Stimulated activated memory B cell treated with anti-CD40 and anti-IgM and Interleukin-4, amounts not matched to agents 10 μg/mL and 1 μg/mL and 100 μg/mL, for 72 hours (primary cell): ENCODE measurements around the gene TSR1.
"Not testable (repeated sequence)": the region's sequence is repeated elsewhere in the genome, so short reads cannot be mapped to it uniquely, and the experiment has no call there.

Source experiments
- ATAC-seq: fragments of 150-1000 bp; cut with Tn5 transposase; 2 replicates; pipeline ENCODE4 v1.10.0; 2021
- H3K27ac Mint-ChIP-seq: one replicate; pipeline ENCODE4 v1.8.0; 2022; ENCODE audit warnings: mild to moderate bottlenecking, mixed read lengths
- H3K27me3 Mint-ChIP-seq: one replicate; pipeline ENCODE4 v1.8.0; 2022; ENCODE audit warnings: mixed read lengths
- H3K36me3 Mint-ChIP-seq: one replicate; pipeline ENCODE4 v1.8.0; 2022; ENCODE audit warnings: mixed read lengths
- H3K4me1 Mint-ChIP-seq: one replicate; pipeline ENCODE4 v1.8.0; 2022; ENCODE audit warnings: mixed read lengths
- H3K4me3 Mint-ChIP-seq: one replicate; pipeline ENCODE4 v1.8.0; 2022; ENCODE audit warnings: mild to moderate bottlenecking, moderate library complexity, mixed read lengths
- H3K9me3 Mint-ChIP-seq: one replicate; pipeline ENCODE4 v1.8.0; 2022; ENCODE audit warnings: mixed read lengths

The TSR1 gene

GRCh38 chr17:2323629-2324314 is 12.5 kb downstream of the TSR1 start:
- H3K4me1 Mint-ChIP-seq, result peaks cover 7% of the 10 kb centered on the region
- ATAC-seq, result no peak
- H3K4me3 Mint-ChIP-seq, result no peak overlapping the region
- no peak overlapping the region for H3K27ac Mint-ChIP-seq
- H3K36me3 Mint-ChIP-seq, result peaks cover 55% of the 10 kb centered on the region
- H3K27me3 Mint-ChIP-seq, result no peaks in the 10 kb centered on the region
- H3K9me3 Mint-ChIP-seq, result no peaks in the 10 kb centered on the region

DNA sequence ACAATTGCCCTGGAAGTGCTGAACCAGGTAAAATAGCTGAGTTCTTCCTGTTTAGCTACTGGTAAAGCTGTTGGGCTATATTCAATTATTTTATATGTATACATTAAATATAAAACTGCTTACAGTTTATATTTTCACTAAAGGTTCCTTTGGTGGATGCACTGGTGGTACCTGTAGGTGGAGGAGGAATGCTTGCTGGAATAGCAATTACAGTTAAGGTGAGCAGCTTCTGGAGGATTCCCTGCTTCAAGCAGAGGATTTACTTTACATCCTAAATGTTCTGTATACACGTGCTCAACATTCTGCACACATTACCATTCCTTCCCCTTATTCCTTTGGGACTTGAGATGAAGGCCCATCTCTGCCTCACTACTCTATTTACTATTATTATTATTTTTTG is 14.9 kb downstream of the TSR1 start:
- Mint-ChIP-seq H3K9me3 (no peaks in the 10 kb centered on the region), H3K4me1 (peaks cover 8% of the 10 kb centered on the region), H3K36me3 (peaks cover 54% of the 10 kb centered on the region), H3K4me3 (no peak overlapping the region), H3K27me3 (no peaks in the 10 kb centered on the region), H3K27ac (no peak overlapping the region)
- no peak for ATAC-seq

DNA sequence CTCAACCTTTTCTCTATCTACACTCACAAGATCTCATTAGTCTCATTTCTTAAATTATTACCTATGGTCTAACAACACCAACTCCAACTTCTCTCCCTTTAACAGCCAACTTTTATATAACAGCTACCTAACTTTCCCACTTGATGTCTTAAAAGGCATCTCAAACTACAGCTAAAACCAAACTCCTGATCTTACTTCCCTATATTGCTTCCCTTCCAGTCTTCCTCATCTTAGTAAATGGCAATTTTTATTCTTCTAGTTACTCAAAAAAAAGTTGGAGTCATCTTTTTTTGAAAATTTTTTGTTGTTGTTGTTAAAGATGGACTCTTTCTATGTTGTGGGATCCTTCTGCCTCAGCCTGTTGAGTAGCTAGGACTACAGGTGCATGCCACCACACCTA is 17.2 kb downstream of the TSR1 start:
- peaks cover 8% of the 10 kb centered on the region for H3K4me1 Mint-ChIP-seq
- H3K27me3 Mint-ChIP-seq, result no peaks in the 10 kb centered on the region
- H3K4me3 Mint-ChIP-seq, result no peak overlapping the region
- H3K27ac Mint-ChIP-seq, result no peak overlapping the region
- H3K36me3 Mint-ChIP-seq, result peaks cover 37% of the 10 kb centered on the region
- no peak for ATAC-seq
- no peaks in the 10 kb centered on the region for H3K9me3 Mint-ChIP-seq

DNA sequence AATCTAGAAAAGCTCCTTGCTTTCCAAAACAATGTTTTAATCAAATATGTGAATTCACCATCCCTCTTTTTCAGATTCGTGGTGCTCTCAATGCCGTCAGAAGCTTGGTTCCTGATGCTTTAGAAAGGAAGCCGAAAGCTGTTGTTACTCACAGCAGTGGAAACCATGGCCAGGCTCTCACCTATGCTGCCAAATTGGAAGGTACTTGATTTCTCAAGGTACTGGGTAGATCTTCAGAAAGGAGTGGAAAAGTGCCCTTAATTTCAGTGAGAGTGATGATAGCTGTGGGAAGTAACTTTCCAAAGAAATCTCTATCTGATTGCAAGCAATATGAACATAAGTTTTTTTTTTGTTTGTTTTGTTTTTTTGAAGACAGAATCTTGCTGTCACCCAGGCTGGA is 18.5 kb downstream of the TSR1 start:
- no peaks in the 10 kb centered on the region for H3K9me3 Mint-ChIP-seq
- no peak overlapping the region for H3K4me3 Mint-ChIP-seq
- peaks cover 24% of the 10 kb centered on the region for H3K36me3 Mint-ChIP-seq

DNA sequence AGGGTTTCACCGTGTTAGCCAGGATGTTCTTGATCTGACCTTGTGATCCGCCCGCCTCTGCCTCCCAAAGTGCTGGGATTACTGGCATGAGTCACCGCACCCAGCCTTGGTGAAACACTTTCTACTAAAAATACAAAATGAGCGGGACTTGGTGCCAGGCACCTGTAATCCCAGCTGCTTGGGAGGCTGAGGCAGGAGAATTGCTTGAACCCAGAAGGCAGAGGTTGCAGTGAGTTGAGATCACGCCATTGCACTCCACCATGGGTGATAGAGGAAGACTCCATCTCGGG is 19.4 kb downstream of the TSR1 start:
- H3K4me1 Mint-ChIP-seq, H3K27ac Mint-ChIP-seq, ATAC-seq, H3K27me3 Mint-ChIP-seq, H3K4me3 Mint-ChIP-seq, H3K9me3 Mint-ChIP-seq: not testable (repeated sequence)
- H3K36me3 Mint-ChIP-seq, result peaks cover 16% of the 10 kb centered on the region

More for the DNA sequence above, 18.5 kb downstream of the TSR1 start:
- H3K27me3 Mint-ChIP-seq, result no peaks in the 10 kb centered on the region
- H3K27ac Mint-ChIP-seq, result no peak overlapping the region
- ATAC-seq, result no peak
- peaks cover 8% of the 10 kb centered on the region for H3K4me1 Mint-ChIP-seq

- Mint-ChIP-seq H3K36me3 (no peaks in the 10 kb centered on the region), H3K27me3 (no peaks in the 10 kb centered on the region), H3K4me3 (no peak overlapping the region), H3K27ac (no peak overlapping the region), H3K4me1 (peaks cover 7% of the 10 kb centered on the region), H3K9me3 (no peaks in the 10 kb centered on the region)
- ATAC-seq, result no peak
These were observed 23.5 kb downstream of the TSR1 start for GRCh38 chr17:2312736-2313135.

DNA sequence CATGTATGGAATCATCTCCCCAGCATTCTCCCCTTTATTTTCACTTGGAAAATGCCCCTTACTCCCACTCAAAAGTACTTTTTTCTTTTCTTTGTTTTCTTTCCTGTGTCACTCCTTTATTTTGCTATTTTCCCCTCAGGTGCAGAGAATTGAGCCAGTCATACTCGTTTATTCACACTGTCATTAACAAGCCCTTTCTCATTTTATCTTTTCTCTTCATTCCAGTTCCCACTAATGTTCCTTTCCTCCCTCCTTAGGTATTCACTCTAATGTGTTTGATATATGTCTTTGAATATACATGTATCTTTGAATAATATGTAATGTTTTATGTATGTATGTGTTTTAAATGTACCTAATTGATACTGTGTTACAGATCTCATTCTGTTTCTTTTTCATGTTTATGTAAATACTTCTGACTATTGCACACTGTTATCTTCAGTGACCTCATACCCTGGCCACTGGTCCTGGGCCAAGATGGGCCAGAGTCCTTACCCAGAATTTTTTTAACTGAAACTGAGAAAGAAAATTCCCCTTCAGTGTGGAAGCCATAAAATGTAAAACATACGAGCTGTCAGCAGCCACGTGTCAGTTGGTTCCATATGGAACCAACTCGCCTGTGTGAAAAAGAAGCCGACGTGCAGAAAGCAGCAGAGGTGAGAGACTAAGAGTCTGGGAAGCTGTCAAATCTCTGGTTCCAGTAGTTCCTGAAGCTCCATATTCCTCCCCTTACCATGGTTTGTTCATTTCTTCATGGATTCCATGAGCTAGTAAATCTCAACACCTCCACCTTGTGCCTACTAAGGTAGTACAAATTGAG is 26.7 kb downstream of the TSR1 start:
- ATAC-seq, result no peak
- no peaks in the 10 kb centered on the region for H3K27me3 Mint-ChIP-seq
- peaks cover 22% of the 10 kb centered on the region for H3K4me1 Mint-ChIP-seq
- no peaks in the 10 kb centered on the region for H3K36me3 Mint-ChIP-seq
- H3K27ac Mint-ChIP-seq, result no peak overlapping the region
- H3K4me3 Mint-ChIP-seq, result no peak overlapping the region
- H3K9me3 Mint-ChIP-seq, result no peaks in the 10 kb centered on the region

- Mint-ChIP-seq H3K4me1 (peaks cover 53% of the 10 kb centered on the region), H3K9me3 (no peaks in the 10 kb centered on the region), H3K27ac (no peak overlapping the region), H3K27me3 (no peaks in the 10 kb centered on the region), H3K4me3 (peak overlapping the region; percentile 68), H3K36me3 (peaks cover 15% of the 10 kb centered on the region)
- ATAC-seq, result no peak
These were observed 31.3 kb downstream of the TSR1 start for GRCh38 chr17:2304931-2305330.

- H3K4me1 Mint-ChIP-seq, result peaks cover 49% of the 10 kb centered on the region
- peak within 1 kb of the TSS; percentile 85 for H3K4me3 Mint-ChIP-seq
- peak within 1 kb of the TSS; percentile 74 for H3K27ac Mint-ChIP-seq
- H3K27me3 Mint-ChIP-seq, result no peaks in the 10 kb centered on the region
- H3K36me3 Mint-ChIP-seq, result peaks cover 22% of the 10 kb centered on the region
- H3K9me3 Mint-ChIP-seq, result no peaks in the 10 kb centered on the region
- ATAC-seq, result peak; percentile 96
These were observed 32.8 kb downstream of the TSR1 start, which contains the start of the genes SMG6 and SRR for GRCh38 chr17:2303204-2304188. TSS of gene SMG6 (minus strand) at chr17:2303785. CDS start at chr17:2303720, 65 bp downstream. TSS of gene SRR (plus strand) at chr17:2303950. CDS start at chr17:2315561, 11,611 bp downstream.

- H3K4me3 Mint-ChIP-seq, result peak overlapping the region; percentile 85
- no peaks in the 10 kb centered on the region for H3K27me3 Mint-ChIP-seq
- H3K9me3 Mint-ChIP-seq, result no peaks in the 10 kb centered on the region
- H3K4me1 Mint-ChIP-seq, result peaks cover 49% of the 10 kb centered on the region
- ATAC-seq, result no peak
- H3K27ac Mint-ChIP-seq, result peak overlapping the region; percentile 74
- peaks cover 22% of the 10 kb centered on the region for H3K36me3 Mint-ChIP-seq
These were observed 33.5 kb downstream of the TSR1 start for GRCh38 chr17:2302778-2303203.

DNA sequence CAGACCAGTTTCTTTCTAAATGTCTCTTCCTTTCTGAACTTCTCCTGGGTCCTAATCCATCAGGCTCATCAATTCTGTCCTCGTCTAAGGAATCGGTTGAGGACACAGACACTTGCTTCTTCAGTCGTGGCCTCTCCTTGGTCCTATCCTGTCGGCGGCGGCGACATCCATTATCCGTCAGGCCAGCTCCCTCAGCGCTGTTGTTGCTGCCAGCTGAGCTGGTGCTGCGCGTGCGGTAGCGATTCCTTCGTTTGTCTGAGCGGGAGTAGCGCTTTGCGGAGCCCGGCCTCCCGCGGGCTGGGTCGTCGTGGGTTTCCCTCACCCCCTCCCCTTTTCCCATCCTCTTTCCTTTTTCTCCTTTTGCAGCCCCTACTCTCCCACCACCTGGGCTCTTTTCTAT is 36.5 kb downstream of the TSR1 start:
- Mint-ChIP-seq H3K4me3 (no peak overlapping the region), H3K9me3 (no peaks in the 10 kb centered on the region), H3K36me3 (peaks cover 47% of the 10 kb centered on the region), H3K27me3 (no peaks in the 10 kb centered on the region), H3K27ac (no peak overlapping the region), H3K4me1 (peaks cover 56% of the 10 kb centered on the region)
- no peak for ATAC-seq

GRCh38 chr17:2299136-2299535 is 37.1 kb downstream of the TSR1 start:
- ATAC-seq, result no peak
- Mint-ChIP-seq H3K27me3 (no peaks in the 10 kb centered on the region), H3K9me3 (no peaks in the 10 kb centered on the region), H3K4me1 (peaks cover 54% of the 10 kb centered on the region), H3K4me3 (no peak overlapping the region), H3K36me3 (peaks cover 53% of the 10 kb centered on the region), H3K27ac (no peak overlapping the region)

GRCh38 chr17:2297023-2297422 is 39.2 kb downstream of the TSR1 start:
- Mint-ChIP-seq H3K27me3 (no peaks in the 10 kb centered on the region), H3K27ac (no peak overlapping the region), H3K4me3 (no peak overlapping the region), H3K4me1 (peaks cover 44% of the 10 kb centered on the region), H3K9me3 (no peaks in the 10 kb centered on the region), H3K36me3 (peaks cover 68% of the 10 kb centered on the region)
- ATAC-seq, result no peak

- H3K9me3 Mint-ChIP-seq, result peaks cover 2% of the 10 kb centered on the region
- H3K27ac Mint-ChIP-seq, result peak overlapping the region; percentile 18
- peaks cover 32% of the 10 kb centered on the region for H3K4me1 Mint-ChIP-seq
- H3K27me3 Mint-ChIP-seq, result no peaks in the 10 kb centered on the region
- H3K4me3 Mint-ChIP-seq, result no peak overlapping the region
- ATAC-seq, result no peak
- H3K36me3 Mint-ChIP-seq, result peaks cover 74% of the 10 kb centered on the region
These were observed 40.7 kb downstream of the TSR1 start for GRCh38 chr17:2295575-2295974.

- ATAC-seq, result no peak
- Mint-ChIP-seq H3K27me3 (no peaks in the 10 kb centered on the region), H3K36me3 (peaks cover 79% of the 10 kb centered on the region), H3K4me3 (no peak overlapping the region), H3K27ac (no peak overlapping the region), H3K4me1 (peaks cover 25% of the 10 kb centered on the region), H3K9me3 (peaks cover 2% of the 10 kb centered on the region)
These were observed 44.2 kb downstream of the TSR1 start for GRCh38 chr17:2292100-2292499.
